ENCODE results near the gene RERE. TPM values are rescaled to one million over a fixed set of nuclear protein-coding genes. Genes with fewer than 3 reads are reported as not detected.
A peak's percentile ranks its signal among the peaks of the same experiment; 100 is the strongest.

RERE gene
- total RNA-seq, 6 experiments from 2014 or later, result 36.5 to 41.6 (median 37.5) TPM

DNA sequence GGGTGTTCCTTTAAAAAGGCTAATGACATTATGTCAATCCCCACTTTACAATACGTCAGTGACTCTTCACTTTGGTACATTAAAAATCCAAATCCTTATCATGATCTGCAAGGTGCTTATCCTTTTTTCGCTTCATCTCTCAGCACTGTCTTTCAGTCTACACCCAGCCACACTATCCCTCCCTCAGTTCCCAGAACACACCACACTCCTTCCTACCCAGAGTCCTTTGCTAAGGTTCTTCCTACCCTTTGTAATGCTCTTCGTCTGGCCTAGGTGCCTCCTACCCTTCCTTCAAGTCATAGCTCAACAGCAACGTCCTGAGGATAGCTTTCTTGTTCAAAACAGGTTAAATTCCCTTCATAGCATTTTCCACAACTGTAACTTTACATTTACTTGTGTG is 152.6 kb downstream of the RERE start:
- Mint-ChIP-seq H3K9me3 (no peaks in the 10 kb centered on the region), H3K4me3 (no peak overlapping the region), H3K36me3 (ENCODE audit: low read depth) (no peaks in the 10 kb centered on the region), H3K4me1 (ENCODE audit: low read depth) (peaks cover 22% of the 10 kb centered on the region), H3K27me3 (ENCODE audit: insufficient read depth) (no peaks in the 10 kb centered on the region), H3K27ac (no peak overlapping the region)
- no peak for DNase-seq
- TF ChIP-seq, protein P1, sequence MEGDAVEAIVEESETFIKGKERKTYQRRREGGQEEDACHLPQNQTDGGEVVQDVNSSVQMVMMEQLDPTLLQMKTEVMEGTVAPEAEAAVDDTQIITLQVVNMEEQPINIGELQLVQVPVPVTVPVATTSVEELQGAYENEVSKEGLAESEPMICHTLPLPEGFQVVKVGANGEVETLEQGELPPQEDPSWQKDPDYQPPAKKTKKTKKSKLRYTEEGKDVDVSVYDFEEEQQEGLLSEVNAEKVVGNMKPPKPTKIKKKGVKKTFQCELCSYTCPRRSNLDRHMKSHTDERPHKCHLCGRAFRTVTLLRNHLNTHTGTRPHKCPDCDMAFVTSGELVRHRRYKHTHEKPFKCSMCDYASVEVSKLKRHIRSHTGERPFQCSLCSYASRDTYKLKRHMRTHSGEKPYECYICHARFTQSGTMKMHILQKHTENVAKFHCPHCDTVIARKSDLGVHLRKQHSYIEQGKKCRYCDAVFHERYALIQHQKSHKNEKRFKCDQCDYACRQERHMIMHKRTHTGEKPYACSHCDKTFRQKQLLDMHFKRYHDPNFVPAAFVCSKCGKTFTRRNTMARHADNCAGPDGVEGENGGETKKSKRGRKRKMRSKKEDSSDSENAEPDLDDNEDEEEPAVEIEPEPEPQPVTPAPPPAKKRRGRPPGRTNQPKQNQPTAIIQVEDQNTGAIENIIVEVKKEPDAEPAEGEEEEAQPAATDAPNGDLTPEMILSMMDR (IDR thresholded peaks at IDR 0.05), result no peak

DNA sequence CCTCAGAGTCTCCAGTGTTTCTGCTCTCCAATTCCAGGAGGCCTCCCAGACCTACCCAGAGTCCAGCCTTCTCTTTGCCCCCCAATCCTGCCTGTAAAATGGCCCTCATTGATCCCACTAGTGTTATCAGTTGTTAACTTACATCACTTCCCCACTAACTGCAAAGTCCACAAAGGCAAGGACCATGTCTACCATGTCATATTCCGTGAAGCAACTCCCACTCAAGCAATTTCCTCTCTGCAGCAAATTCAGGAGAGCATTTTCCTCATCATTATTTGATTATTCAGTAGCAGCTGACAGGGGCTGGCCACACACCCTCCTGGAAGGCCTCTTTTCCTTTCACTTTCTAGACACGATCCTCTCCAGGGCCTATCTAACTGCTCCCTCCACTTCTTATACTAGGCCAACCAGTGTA is 153.5 kb downstream of the RERE start:
- H3K4me3 Mint-ChIP-seq, result no peak overlapping the region
- TF ChIP-seq, protein P1 (IDR thresholded peaks at IDR 0.05), result no peak
- H3K36me3 Mint-ChIP-seq (ENCODE audit: low read depth), result no peaks in the 10 kb centered on the region
- DNase-seq, result no peak
- H3K27ac Mint-ChIP-seq, result no peak overlapping the region
- H3K9me3 Mint-ChIP-seq, result no peaks in the 10 kb centered on the region
- no peaks in the 10 kb centered on the region for H3K27me3 Mint-ChIP-seq (ENCODE audit: insufficient read depth)
- H3K4me1 Mint-ChIP-seq (ENCODE audit: low read depth), result peaks cover 15% of the 10 kb centered on the region; the same call in 1 of the 2 replicates

DNA sequence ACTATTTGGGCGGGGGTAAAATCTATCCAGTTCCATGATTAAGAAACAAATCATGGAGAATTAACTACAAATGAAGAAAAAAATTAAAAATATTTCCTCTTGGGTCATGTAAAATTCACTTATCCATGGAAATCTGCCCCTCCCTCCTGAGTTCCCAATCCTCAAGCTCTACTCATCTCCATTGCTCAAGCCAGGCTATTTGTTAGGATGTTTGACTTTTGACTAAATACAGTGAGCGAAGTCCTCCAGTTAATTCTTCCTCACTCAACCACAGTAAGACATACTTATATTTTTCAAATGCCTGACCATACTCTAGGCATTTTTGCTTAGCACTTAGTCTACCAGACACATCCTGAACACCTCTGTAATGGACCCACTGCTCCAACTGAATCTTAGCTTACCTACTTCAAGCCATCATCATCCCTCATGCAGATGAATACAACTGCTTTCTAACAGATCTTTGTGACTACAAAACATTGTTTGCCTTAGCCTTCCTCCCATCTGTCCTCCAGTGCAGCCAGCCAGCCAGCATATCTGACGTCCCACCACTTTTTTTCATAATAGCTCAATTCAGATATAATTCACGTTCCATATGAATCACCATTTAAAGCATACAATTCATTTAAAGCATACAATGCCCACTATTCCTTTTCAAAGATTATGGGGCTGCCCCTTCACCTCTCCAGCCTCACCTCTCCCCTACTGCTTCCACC is 154.2 kb downstream of the RERE start:
- DNase-seq, result no peak
- Mint-ChIP-seq H3K9me3 (no peaks in the 10 kb centered on the region), H3K27ac (no peak overlapping the region), H3K4me1 (ENCODE audit: low read depth) (peaks cover 10% of the 10 kb centered on the region; the same call in 1 of the 2 replicates), H3K27me3 (ENCODE audit: insufficient read depth) (no peaks in the 10 kb centered on the region), H3K4me3 (no peak overlapping the region), H3K36me3 (ENCODE audit: low read depth) (no peaks in the 10 kb centered on the region)
- TF ChIP-seq, protein P1 (IDR thresholded peaks at IDR 0.05), result no peak

DNA sequence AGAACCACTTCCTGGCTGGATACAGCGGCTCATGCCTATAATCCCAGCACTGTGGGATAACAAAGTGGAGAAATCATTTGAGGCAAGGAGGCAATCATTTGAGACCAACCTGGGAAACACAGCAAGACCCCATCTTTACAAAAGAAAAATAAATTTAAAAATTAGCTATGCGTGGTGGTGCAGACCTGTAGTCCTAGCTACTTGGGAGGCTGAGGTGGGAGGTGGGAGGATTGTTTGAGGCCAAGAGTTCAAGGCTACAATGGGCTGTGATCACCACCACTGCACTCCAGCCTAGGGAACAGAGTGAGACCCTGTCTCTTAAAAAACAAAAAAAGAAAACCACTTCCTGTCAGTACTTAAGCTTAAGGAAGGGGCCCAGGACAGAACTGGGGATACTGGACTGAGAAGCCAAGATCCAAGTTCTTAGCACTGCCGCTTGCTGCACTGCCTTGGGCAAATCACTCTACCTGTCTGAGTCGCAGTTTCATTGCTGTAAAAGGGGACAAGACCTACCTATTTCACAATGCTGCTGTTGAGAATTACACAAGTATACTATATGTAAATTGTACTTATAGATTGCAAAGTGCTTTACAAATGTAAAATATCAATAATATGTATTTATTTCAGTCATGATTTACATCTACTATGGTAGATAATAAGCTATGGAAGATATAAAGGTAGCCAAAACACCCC is 154.9 kb downstream of the RERE start:
- TF ChIP-seq, protein P1 (IDR thresholded peaks at IDR 0.05), result no peak
- Mint-ChIP-seq H3K9me3 (no peaks in the 10 kb centered on the region), H3K27me3 (ENCODE audit: insufficient read depth) (no peaks in the 10 kb centered on the region), H3K27ac (no peak overlapping the region), H3K36me3 (ENCODE audit: low read depth) (no peaks in the 10 kb centered on the region), H3K4me1 (ENCODE audit: low read depth) (peaks cover 8% of the 10 kb centered on the region; the same call in 1 of the 2 replicates), H3K4me3 (no peak overlapping the region; the same call in 1 of the 2 replicates)
- no peak for DNase-seq

DNA sequence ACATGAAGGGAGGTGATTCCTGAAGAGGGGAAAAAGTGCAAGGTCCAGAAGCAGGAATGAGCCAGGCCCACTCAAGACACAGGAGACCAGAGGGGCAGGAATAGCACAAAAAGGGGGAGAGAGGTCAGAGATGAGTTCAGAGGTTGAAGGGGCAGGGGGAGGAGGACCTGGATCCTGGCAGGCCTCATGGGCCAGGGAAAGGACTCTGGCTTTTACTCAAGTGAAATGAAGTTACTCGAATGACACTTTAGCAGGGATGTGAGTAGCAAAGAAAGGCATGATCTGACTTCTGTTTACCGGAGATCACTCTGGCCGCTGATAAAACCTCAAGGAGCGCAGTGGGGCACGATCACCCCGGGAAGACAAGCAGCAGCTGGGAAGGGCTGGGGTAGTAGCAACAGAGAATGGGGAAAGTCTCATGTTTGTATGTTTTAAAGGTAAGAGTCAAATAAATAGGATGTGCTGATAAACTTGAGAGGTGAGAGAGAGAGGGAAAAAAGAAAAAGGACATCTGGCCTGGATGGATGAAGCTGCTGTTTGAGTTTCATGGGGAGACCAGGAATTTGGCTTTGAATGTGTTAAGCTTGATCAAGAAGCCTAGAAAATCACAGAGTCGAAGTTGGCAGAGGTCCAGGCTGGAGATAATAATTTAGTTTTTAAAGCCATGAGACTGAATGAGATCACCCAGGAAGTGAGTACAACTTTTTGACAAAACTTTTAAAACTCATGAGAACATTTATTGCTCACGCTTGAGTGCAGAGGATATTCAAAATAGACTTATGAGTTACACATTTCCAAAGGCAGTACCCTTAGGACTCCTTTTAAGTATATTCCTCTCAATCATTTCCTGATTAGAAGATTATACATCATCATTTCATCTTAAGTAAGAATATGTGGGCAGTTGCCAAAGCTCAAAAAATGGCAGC is 156.0 kb downstream of the RERE start:
- TF ChIP-seq, protein P1 (IDR thresholded peaks at IDR 0.05), result no peak
- Mint-ChIP-seq H3K36me3 (ENCODE audit: low read depth) (no peaks in the 10 kb centered on the region), H3K4me3 (no peak overlapping the region; the same call in 1 of the 2 replicates)

More for the DNA sequence above, 156.0 kb downstream of the RERE start:
- no peaks in the 10 kb centered on the region for H3K9me3 Mint-ChIP-seq
- peaks cover 6% of the 10 kb centered on the region; the same call in 1 of the 2 replicates for H3K4me1 Mint-ChIP-seq (ENCODE audit: low read depth)
- no peak overlapping the region for H3K27ac Mint-ChIP-seq
- peak; percentile 87 for DNase-seq
- no peaks in the 10 kb centered on the region for H3K27me3 Mint-ChIP-seq (ENCODE audit: insufficient read depth)

All from HFFc6 (cell line).